Naive thymus-derived CD8-positive, alpha-beta T cell (primary cell): ENCODE measurements around the gene USP32. TPM values are rescaled to one million over a fixed set of nuclear protein-coding genes. Genes with fewer than 3 reads are reported as not detected.
"Not testable (repeated sequence)": the region's sequence is repeated elsewhere in the genome, so short reads cannot be mapped to it uniquely, and the experiment has no call there.

Experiments used
- ATAC-seq, 2 donors: fragments of 150-1000 bp; cut with Tn5 transposase in 1 of 2; sonication (Bioruptor Pico), chemical (Tn5 transposase) in 1 of 2; 1 replicate in 1 of 2; 2 replicates in 1 of 2; pipeline ENCODE4 v1.10.0; 2021; ENCODE audit warnings: mild to moderate bottlenecking in 2 of 2, moderate library complexity in 2 of 2
- POLR2A ChIA-PET: fragments of 350-600 bp; sonication (Branson Sonifier 250); formaldehyde crosslinking; loops from one replicate; lab custom pipeline; 2021; ENCODE audit warnings: antibody characterized with exemption; lab: Charles Lee
- DNase-seq, 10 donors: peaks; one replicate each; pipeline versions ENCODE4 v3.0.0 to v3.0.0-alpha.2; 2020 to 2022
- H3K27ac Mint-ChIP-seq, 10 donors: one replicate each; pipeline ENCODE4 v1.8.0; 2020 to 2022; ENCODE audit warnings: mild to moderate bottlenecking in 10 of 10, mixed read lengths in 10 of 10, moderate library complexity in 4 of 10, inconsistent platforms in 1 of 10
- H3K27me3 Mint-ChIP-seq, 5 donors: one replicate each; pipeline ENCODE4 v1.8.0; 2021 to 2022; ENCODE audit warnings: mixed read lengths in 5 of 5
- H3K36me3 Mint-ChIP-seq, 3 donors: one replicate each; pipeline ENCODE4 v1.8.0; 2020 to 2022; ENCODE audit warnings: mixed read lengths in 3 of 3, mild to moderate bottlenecking in 2 of 3, inconsistent platforms in 1 of 3
- H3K4me1 Mint-ChIP-seq, 4 donors: one replicate each; pipeline ENCODE4 v1.8.0; 2021 to 2022; ENCODE audit warnings: mixed read lengths in 4 of 4
- H3K4me3 Mint-ChIP-seq, 10 donors: one replicate each; pipeline ENCODE4 v1.8.0; 2020 to 2022; ENCODE audit warnings: mild to moderate bottlenecking in 10 of 10, mixed read lengths in 10 of 10, moderate library complexity in 6 of 10, inconsistent platforms in 1 of 10
- H3K9me3 Mint-ChIP-seq, 9 donors: one replicate each; pipeline ENCODE4 v1.8.0; 2020 to 2022; ENCODE audit warnings: mixed read lengths in 9 of 9, mild to moderate bottlenecking in 3 of 9, inconsistent platforms in 1 of 9, moderate library complexity in 1 of 9
- polyA plus RNA-seq, 3 donors: library from polyadenylated mRNA; unstranded; fragments of 300-500 nt; fragmentation: Illumina TruSeq; gene quantifications; one replicate each; pipeline ENCODE4 v1.2.3, GENCODE V29; 2021
- total RNA-seq, 8 experiments: library from RNA in 2 of 8; stranded (reverse) in 2 of 8; gene quantifications; one replicate each; pipeline ENCODE4 v1.2.3 and lab custom pipeline; 2021 to 2026

The USP32 gene
- total and polyA plus RNA-seq, 5 experiments from 2014 or later = 3.9 to 36.6 (median 5.6) TPM

GRCh38 chr17:60321336-60322055 lies 70.4 kb downstream of the USP32 start:
- DNase-seq (no peak), ATAC-seq (no peak)
- Mint-ChIP-seq H3K27ac (no peak overlapping the region), H3K27me3 (no peaks in the 10 kb centered on the region), H3K4me1 (peaks cover 11 to 21% (median 15%) of the 10 kb centered on the region in 4 donors), H3K4me3 (no peak overlapping the region), H3K9me3 (no peaks in the 10 kb centered on the region), H3K36me3 (peaks cover 0 to 11% (median 3%) of the 10 kb centered on the region in 3 donors)
- POLR2A ChIA-PET = no interaction called here

DNA sequence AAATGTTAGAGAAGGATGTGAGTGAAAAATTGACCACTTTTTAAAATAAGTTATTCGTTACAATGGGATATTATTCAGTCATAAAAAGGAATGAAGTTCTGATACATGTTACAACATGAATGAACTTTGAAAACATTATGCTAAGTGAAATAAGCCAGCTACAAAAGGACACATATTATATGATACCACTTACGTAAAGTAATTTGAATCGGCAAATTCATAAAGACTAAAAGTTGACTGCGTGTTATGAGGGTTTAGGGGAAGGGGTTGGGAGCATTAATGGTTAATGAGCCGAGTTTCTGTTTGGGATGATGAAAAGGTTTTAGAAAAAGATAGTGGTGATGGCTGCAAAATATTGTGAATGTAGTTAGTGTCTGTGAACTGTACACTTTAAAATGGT lies 73.1 kb downstream of the USP32 start:
- Mint-ChIP-seq H3K27ac (peak overlapping the region in 1 of 10 donors; percentile 51), H3K9me3 (peaks cover 0 to 1% (median 0%) of the 10 kb centered on the region in 9 donors), H3K4me1 (peaks cover 16 to 30% (median 24%) of the 10 kb centered on the region in 4 donors), H3K4me3 (no peak overlapping the region), H3K27me3 (no peaks in the 10 kb centered on the region), H3K36me3 (peaks cover 0 to 5% (median 2%) of the 10 kb centered on the region in 3 donors)
- ATAC-seq = no peak
- DNase-seq = no peak
- POLR2A ChIA-PET = no interaction called here

GRCh38 chr17:60318326-60318725 lies 73.6 kb downstream of the USP32 start:
- POLR2A ChIA-PET = no interaction called here
- H3K36me3 Mint-ChIP-seq = peaks cover 0 to 9% (median 2%) of the 10 kb centered on the region in 3 donors
- H3K27ac Mint-ChIP-seq = peak overlapping the region in 1 of 10 donors; percentile 48

DNA sequence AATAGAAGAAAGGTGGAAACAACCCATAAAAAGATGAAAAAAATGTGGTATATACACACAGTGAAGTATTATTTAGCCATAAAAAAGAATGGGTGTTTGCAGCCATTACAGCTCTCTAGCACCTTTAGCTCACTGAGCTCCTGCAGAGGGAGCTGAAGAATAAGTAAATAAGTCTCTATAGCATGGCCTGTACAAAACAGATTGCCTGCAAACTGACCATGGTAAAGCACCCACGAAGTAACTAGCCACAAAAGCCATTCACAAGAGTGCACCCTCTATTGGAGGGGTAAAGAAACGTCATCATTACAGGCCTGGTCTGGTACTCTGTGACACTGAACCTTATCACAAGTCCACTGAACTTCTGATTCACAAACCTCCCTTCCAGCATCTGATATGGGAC lies 76.3 kb downstream of the USP32 start:
- Mint-ChIP-seq H3K9me3 (peaks cover 0 to 3% (median 0%) of the 10 kb centered on the region in 9 donors), H3K27me3 (no peaks in the 10 kb centered on the region), H3K27ac (peak overlapping the region in 1 of 10 donors; percentile 9), H3K4me1 (peaks cover 8 to 23% (median 21%) of the 10 kb centered on the region in 4 donors), H3K4me3 (no peak overlapping the region), H3K36me3 (peaks cover 0 to 15% (median 6%) of the 10 kb centered on the region in 3 donors)
- DNase-seq (no peak), ATAC-seq (no peak)
- POLR2A ChIA-PET = no interaction called here

More at GRCh38 chr17:60318326-60318725, 73.6 kb downstream of the USP32 start:
- H3K27me3 Mint-ChIP-seq = no peaks in the 10 kb centered on the region
- DNase-seq (no peak), ATAC-seq (no peak)
- H3K4me1 Mint-ChIP-seq = peaks cover 16 to 30% (median 28%) of the 10 kb centered on the region in 4 donors
- H3K4me3 Mint-ChIP-seq = no peak overlapping the region
- peaks cover 0 to 3% (median 0%) of the 10 kb centered on the region in 9 donors for H3K9me3 Mint-ChIP-seq

GRCh38 chr17:60314900-60315299 lies 77.0 kb downstream of the USP32 start:
- POLR2A ChIA-PET, ATAC-seq, H3K9me3 Mint-ChIP-seq, DNase-seq, H3K27me3 Mint-ChIP-seq, H3K4me3 Mint-ChIP-seq: not testable (repeated sequence)
- Mint-ChIP-seq H3K36me3 (peaks cover 0 to 18% (median 12%) of the 10 kb centered on the region in 3 donors), H3K27ac (peak overlapping the region in 3 of 10 donors; percentile 3 to 55 (median 37)), H3K4me1 (peaks cover 8 to 21% (median 17%) of the 10 kb centered on the region in 4 donors)

DNA sequence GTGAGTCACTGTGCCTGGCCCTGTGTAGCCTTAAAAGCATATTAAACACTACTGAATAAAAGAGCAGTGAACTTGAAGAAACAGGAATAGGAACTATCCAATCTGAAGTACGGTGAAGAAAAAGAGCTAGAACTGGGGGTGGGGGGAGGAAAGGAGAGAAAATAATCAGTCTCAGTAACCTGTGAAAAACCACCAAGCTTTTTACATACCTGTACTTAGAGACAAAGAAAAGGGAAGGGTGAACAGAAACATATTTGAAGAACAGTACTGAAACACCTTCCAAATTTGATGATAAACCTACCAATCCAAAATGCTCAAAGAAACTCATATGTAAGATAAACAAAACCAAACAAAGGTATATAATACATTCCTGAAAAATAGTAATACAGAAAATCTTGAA lies 77.5 kb downstream of the USP32 start:
- H3K4me1 Mint-ChIP-seq = peaks cover 7 to 23% (median 16%) of the 10 kb centered on the region in 4 donors
- POLR2A ChIA-PET = no interaction called here
- ATAC-seq (no peak), DNase-seq (no peak)
- no peaks in the 10 kb centered on the region for H3K27me3 Mint-ChIP-seq
- H3K9me3 Mint-ChIP-seq = peaks cover 0 to 3% (median 0%) of the 10 kb centered on the region in 9 donors
- peak overlapping the region in 6 of 10 donors; percentile 3 to 82 (median 46) for H3K27ac Mint-ChIP-seq
- peaks cover 0 to 21% (median 13%) of the 10 kb centered on the region in 3 donors for H3K36me3 Mint-ChIP-seq
- no peak overlapping the region for H3K4me3 Mint-ChIP-seq

DNA sequence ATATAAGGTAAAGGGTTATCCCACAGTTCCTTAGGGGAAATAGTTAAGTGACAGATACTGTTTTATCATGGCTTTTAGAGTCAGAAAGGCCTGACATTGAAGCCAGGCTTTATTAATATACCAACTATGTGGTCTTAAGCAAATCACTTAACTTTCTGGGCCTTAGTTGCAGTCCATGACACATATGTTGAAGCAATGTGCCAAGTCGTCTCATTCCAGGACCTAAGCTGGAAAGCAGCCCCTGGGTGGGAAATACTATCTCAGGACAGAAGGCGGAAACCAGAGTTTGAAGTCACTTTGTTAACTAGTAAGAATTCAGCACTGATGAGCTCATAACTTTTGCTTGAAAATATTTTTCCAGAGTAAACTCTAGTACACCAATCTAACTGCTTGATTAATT lies 80.0 kb downstream of the USP32 start:
- Mint-ChIP-seq H3K4me3 (no peak overlapping the region), H3K27ac (no peak overlapping the region), H3K4me1 (peaks cover 13 to 23% (median 22%) of the 10 kb centered on the region in 4 donors), H3K9me3 (peaks cover 0 to 3% (median 0%) of the 10 kb centered on the region in 9 donors), H3K36me3 (peaks cover 0 to 30% (median 28%) of the 10 kb centered on the region in 3 donors), H3K27me3 (no peaks in the 10 kb centered on the region)
- ATAC-seq (no peak), DNase-seq (no peak)
- POLR2A ChIA-PET = no interaction called here

DNA sequence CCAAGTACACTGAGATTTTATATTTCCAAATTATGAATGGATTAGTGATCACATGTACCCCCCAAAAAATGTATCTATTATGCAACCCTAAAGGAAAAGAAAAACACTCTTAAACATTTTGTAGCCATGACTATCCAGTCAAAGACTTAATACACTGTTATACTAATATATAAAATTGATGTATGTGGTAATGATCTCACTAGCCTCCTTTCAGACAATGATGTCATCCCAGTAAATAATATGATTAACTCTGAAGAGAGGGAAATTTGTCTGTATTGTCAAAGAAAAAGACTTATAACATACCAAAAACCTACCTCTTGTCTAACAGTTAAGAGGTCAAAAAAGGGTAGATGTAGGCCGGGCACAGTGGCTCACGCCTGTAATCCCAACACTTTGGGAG lies 80.7 kb downstream of the USP32 start:
- Mint-ChIP-seq H3K4me1 (peaks cover 11 to 25% (median 22%) of the 10 kb centered on the region in 4 donors), H3K9me3 (peaks cover 0 to 3% (median 0%) of the 10 kb centered on the region in 9 donors), H3K36me3 (peaks cover 0 to 28% (median 27%) of the 10 kb centered on the region in 3 donors), H3K27me3 (no peaks in the 10 kb centered on the region), H3K4me3 (no peak overlapping the region), H3K27ac (peak overlapping the region in 1 of 10 donors; percentile 52)
- POLR2A ChIA-PET = no interaction called here
- ATAC-seq (no peak), DNase-seq (no peak)

DNA sequence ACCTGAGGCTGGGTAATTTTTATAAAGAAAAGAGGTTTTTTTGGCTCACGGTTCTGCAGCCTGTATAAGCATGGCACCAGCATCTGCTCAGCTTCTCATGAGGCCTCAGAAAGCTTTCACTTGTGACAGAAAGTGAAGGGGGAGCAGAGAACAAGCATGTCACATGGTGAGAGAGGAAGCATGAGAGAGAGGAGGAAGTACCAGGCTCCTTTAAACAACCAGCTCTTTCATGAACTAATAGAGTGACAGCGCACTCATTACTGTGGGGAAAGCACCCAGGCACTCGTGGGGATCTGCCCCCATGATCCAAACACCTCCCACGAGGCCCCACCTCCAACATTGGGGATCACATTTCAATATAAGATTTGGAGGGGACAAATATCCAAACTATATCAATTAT lies 86.8 kb downstream of the USP32 start:
- Mint-ChIP-seq H3K4me1 (peaks cover 19 to 29% (median 28%) of the 10 kb centered on the region in 4 donors), H3K36me3 (peaks cover 0 to 30% (median 20%) of the 10 kb centered on the region in 3 donors), H3K4me3 (peak overlapping the region in 9 of 10 donors; percentile 8 to 57 (median 46)), H3K27me3 (no peaks in the 10 kb centered on the region), H3K27ac (peak overlapping the region in 8 of 10 donors; percentile 19 to 86 (median 59)), H3K9me3 (no peaks in the 10 kb centered on the region)
- ATAC-seq (peak; percentile 56 to 100), DNase-seq (peak in 3 of 10 donors; percentile 8 to 30 (median 8))
- POLR2A ChIA-PET = no interaction called here

- POLR2A ChIA-PET = no interaction called here
- Mint-ChIP-seq H3K9me3 (no peaks in the 10 kb centered on the region), H3K27ac (no peak overlapping the region), H3K36me3 (peaks cover 0 to 33% (median 17%) of the 10 kb centered on the region in 3 donors), H3K4me3 (no peak overlapping the region), H3K27me3 (no peaks in the 10 kb centered on the region), H3K4me1 (peaks cover 19 to 29% (median 28%) of the 10 kb centered on the region in 4 donors)
- ATAC-seq = no peak
- DNase-seq = no peak
Observed at GRCh38 chr17:60304502-60304901, 87.4 kb downstream of the USP32 start.

- Mint-ChIP-seq H3K9me3 (no peaks in the 10 kb centered on the region), H3K27ac (no peak overlapping the region), H3K4me3 (peak overlapping the region in 1 of 10 donors; percentile 0), H3K4me1 (peaks cover 19 to 29% (median 27%) of the 10 kb centered on the region in 4 donors), H3K27me3 (no peaks in the 10 kb centered on the region), H3K36me3 (peaks cover 0 to 25% (median 12%) of the 10 kb centered on the region in 3 donors)
- ATAC-seq (no peak), DNase-seq (no peak)
- POLR2A ChIA-PET = no interaction called here
Observed at GRCh38 chr17:60303406-60304099, 88.4 kb downstream of the USP32 start.

- Mint-ChIP-seq H3K4me3 (no peak overlapping the region), H3K27me3 (no peaks in the 10 kb centered on the region), H3K9me3 (no peaks in the 10 kb centered on the region), H3K36me3 (peaks cover 0 to 16% (median 13%) of the 10 kb centered on the region in 3 donors), H3K27ac (peak overlapping the region in 1 of 10 donors; percentile 58), H3K4me1 (peaks cover 12 to 23% (median 21%) of the 10 kb centered on the region in 4 donors)
- no peak for ATAC-seq
- no peak for DNase-seq
- POLR2A ChIA-PET = no interaction called here
Observed at GRCh38 chr17:60301649-60302048, 90.3 kb downstream of the USP32 start.

GRCh38 chr17:60300949-60301348 lies 91.0 kb downstream of the USP32 start:
- no peaks in the 10 kb centered on the region for H3K27me3 Mint-ChIP-seq
- no peaks in the 10 kb centered on the region for H3K9me3 Mint-ChIP-seq
- peaks cover 14 to 27% (median 22%) of the 10 kb centered on the region in 4 donors for H3K4me1 Mint-ChIP-seq
- H3K4me3 Mint-ChIP-seq = no peak overlapping the region
- POLR2A ChIA-PET = no interaction called here
- no peak for DNase-seq
- H3K36me3 Mint-ChIP-seq = peaks cover 0 to 19% (median 13%) of the 10 kb centered on the region in 3 donors
- no peak for ATAC-seq
- no peak overlapping the region for H3K27ac Mint-ChIP-seq
